GM21786 (cell line): ENCODE data around the gene CTIF.
"Not testable (repeated sequence)": the region's sequence is repeated elsewhere in the genome, so short reads cannot be mapped to it uniquely, and the experiment has no call there.

Source experiments
- ATAC-seq: cut with Tn5 transposase; IDR thresholded peaks from one replicate; pipeline ENCODE4 v1.9.1; 2021; ENCODE audit not compliant: unreplicated experiment

The CTIF gene

DNA sequence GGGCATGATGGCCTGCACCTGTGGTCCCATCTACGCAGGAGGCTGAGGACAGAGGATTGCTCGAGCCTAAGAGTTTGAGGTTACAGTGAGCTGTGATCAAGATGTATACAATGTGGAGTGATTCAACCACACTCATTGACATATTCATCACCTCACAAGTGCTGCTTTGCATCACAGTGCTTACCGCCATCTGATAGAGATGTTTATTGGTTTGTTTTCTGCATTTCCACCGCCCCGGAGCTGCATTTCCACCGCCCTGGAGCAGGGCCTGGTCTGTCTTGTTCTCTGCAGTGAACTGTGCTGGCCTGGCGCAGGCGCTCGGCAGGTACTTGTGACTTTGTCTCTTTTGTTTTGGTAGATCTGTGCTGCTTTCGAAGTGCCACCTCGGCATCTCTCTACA is 315.9 kb downstream of the CTIF start:
- ATAC-seq: no peak

DNA sequence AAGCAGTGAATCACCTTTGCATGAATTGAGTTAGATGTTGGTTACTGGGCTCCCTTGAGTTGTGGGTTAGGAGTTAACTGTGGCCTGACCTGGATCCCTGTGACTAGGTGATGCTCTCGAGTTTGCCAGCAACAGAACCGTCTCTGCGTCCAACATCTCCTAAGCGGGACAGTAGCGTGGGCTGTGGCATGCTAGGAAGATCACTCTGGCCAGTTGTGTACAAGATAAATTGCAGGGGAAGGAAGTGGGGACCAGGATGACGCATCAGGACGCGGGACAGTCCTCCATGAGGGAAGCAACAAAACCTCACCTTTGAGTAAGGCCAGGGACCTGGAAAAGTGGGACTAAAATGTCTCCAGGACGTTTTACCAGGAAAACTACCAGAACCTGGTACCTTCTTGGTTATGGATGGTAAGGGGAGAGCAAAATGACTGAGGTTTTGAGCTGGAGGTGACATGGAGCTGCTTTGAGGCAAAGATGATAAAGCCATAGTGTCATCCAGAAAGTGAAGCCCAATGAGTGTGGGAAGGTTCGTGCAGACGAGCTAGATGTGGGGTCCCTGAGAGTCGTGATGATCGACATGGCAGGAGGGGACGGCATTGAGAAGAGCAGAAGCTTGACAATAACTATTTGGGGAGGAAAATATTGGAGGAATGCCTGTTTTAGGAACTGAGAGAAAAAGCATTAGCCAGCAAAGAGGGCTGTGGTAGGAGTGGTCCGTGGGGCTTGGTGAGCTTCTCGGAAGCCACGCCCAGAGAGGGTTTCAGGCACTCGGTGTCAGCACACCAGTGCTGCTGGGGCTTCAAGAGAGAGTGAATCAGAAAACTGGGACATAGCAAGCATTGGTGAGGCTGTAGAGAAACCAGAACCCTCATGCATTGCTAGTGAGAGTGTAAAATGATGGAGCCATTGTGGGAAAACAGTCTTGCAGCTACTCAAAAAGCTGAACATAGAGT is 316.9 kb downstream of the CTIF start:
- no peak for ATAC-seq

DNA sequence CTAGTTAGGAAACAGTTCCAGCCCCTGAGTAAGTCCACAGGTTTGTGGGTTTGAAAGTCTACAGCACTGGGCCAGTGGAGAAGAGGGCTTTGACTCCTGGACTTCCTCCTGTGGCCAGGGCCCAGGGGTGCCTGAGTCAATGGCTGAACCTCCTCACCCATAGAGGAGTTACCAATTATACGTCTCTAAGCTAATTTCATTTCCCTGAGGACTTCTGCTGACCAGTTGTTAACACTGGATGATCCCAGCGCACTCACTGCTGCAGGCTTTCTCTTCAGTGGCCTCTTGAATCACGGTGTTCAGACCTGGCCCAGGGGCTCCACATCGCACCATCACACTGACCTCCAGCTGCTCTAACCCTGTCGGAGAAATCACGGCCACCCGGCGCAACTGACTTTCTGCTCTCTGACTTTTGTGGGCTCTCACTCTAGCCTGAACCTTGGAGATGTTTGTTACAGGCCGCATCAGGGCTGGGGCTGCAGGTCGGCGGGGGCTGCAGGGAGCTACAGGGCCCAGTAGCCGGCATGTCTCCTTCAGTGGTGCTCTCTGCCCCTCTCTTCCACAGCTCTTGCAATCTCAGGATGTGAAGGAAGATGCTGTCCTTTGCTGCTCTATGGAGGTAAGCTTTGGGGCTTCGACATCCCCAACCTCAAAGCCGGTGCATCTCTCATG is 318.3 kb downstream of the CTIF start:
- ATAC-seq: no peak

DNA sequence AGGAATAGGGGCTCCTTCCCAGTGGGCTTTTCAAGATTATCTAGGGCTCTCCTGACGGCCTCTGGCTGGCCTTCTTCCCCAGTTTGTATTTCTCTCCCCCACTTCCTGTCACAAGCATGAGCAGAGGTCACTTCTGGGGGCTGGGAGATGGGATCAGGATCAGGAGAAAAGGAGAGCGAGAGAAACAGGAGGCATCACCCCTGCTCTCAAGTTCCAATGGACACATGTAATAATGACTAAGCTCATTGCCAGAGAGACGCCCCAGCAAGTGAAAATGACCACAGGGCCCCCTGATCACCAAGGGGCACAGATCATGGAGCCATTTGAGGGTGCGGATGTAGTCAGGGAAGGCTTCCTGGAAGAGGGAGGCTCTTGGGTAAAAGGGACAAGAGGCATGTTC is 319.8 kb downstream of the CTIF start:
- no peak for ATAC-seq

DNA sequence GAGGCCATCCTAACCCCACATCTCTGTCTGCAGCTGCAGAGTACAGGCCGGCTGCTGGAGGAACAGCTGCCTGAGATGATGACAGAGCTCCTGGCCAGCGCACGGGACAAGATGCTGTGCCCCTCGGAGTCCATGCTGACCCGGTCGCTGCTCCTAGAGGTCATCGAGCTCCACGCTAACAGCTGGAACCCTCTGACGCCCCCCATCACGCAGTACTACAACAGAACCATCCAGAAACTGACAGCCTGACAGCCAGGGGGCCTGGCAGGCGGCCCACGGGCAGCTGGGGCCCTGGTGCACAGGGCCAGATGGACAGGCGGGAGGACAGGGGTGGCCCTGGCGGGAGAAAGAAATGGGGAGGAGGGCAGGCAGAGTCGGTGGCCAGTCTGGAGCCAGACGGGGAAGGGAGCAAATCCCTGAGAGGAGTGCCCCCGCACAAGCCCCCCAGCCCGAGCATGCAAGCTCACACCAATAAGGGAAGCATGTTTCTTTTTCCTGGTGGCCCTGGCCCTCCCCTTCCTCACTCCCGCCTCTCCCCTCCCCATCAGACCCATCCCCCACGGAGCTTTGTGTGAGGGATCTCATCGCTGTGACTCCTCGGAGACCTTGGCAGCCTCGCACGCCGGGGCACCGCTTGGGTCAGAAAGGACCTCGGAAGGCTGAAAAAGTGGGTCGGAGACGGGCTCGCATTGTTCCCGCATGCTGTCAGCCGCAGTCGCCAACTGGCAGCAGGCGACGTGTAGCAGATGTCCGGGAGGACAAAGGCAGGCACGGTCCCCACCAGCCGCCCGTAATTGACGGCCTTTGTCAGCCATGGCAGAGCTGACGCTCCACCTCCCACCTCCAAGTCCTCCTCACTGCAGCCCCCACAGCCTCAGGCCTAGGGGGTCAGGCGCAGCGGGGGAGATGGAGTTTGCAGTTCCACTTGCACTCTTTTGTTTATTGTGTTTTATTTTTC is 320.8 kb downstream of the CTIF start:
- ATAC-seq: no peak

DNA sequence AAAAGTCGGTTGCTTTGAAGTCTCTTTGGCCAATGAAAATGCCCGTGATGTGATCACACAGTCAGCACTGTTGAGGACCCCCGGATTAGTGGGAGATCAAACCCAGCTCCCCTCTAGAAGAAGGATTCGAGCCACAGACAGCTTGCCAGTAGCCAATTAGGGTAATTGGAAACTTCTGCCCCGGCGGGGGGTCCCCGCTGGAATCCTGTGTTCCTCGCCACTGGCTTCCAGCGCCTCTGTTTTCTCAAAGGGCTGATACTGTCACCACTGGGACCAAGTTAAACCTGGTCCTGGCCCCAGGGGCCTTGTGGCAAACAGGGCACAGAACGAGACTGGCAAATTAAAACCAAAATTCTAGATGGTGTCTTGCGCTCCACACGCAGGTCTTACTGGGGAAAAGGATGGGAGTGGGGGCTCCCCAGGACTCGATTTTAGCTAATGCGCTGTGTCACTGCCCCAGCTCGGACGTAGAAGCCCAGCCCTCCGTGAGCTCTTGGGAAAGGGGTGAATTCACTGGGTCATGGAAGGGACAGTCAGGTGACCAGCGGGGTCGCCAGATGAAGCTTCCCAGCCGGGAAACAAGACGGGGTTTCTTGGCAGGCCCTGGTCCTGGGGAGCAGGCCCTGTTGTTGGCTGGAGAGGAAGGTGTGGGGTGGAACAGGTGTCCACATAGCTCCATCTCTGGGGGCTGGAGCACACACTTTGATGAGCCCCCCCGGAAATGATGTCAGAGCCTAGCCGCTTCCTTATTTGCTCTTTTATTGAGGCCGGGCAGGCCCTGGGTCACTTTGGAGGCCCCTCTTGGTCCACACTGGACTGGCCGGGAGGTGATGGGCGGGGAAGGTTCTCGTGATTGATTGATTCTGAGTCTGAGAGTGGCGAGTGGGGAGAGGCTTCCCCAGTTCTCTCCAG is 321.7 kb downstream of the CTIF start:
- ATAC-seq: no peak

DNA sequence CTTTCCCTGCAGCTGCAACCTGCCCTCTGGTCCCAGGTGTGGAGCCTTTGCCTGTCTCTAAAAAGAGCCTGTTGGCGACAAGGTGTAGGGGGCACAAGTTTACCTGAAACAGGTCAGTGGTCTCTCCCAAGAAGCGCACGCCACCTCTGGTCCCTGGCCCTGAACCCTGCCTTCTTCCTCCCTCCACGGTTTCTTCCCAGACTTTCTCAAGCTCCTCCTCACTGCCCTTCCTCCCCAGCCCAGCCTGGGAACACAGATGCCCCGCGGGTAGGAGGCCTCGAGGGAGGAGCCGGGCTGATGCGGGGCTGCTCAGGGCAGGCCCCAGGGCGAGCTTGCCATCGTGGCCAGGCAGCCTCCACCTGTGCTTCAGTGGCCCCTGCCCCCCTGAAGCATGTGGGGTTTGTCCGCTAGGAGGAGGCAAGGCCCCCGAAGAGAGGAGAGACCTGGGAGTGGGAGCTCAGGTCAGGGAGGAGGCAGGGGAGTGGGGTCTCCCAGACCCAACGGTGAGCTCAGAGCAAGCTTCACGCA is 322.4 kb downstream of the CTIF start:
- ATAC-seq: no peak

DNA sequence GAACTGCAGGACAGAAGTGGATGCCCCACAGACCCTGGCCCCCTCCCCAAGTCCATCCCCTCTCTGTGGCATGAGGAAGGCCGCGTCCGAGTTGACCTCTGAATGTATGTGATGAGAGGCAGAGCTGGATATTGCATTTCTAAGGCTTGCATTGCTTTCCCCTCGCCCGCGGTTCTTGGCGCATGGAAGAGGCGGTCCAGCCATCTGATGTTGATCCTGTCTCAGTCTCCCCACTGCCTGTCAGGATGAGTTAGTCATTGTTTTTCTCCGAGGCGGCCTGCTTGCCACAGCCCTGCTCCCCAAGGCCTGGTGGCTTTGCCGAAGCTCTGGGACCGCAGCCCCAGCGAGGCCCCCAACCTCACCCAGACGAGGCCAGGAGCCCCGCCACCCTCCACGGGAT is 323.3 kb downstream of the CTIF start:
- ATAC-seq: no peak

DNA sequence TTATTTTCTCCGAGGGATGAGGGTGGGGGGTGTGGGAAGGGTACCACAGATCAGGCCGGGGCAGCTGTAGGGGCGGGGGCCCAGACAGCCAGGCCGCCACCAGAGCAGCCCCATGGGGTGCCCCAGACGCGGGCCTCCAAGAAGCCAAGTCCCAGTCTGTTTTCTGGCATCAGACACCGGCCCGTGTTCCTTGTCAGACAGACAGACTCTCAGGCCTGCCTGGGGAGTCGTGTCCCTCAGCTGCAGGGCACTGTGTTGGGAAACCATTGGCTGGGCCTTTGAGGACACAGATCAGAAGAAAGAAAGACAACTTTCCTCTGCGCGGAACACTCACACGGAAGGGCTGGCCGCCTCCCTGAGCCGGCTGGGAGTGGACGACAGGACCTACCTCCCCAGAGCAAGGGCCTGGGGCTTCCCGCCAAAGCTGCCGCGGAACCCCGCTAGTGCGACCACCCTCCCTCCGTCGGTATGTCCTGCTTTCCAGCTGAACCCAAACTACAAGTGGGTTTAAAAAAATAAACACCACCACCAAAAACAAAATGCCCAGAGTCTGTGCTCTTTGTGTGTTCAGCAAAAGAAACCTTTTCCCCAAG is 323.9 kb downstream of the CTIF start:
- no peak for ATAC-seq

DNA sequence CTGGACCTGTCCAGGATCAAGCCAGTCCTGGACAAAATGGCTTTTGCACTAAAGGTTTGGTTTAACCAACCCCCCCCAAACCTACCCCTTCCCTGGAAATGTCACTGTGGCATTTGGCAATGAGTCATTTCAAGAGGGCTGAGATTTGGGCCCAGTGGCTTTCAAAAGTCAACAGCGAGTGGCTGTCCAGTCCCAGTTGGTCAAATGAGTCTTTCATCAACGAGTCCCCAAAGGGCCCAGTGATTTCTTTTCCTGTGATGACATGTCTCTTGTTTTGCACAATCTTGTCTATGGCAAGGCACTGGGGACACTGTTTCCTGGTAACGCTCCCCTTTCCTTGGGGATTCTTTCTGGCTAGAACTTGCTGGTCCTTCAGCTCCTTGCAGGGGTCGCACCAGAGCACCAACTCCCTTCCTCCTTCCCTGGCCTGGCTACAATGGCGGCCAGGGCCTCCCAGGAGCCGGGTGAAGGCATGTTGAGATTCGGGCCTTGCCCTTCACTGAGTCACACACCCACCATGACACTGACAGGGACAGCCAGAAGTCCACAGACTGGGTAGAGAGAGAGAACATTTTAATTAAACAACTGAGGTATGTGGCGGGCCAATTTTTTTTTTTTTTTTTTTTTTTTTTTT is 324.7 kb downstream of the CTIF start:
- no peak for ATAC-seq

DNA sequence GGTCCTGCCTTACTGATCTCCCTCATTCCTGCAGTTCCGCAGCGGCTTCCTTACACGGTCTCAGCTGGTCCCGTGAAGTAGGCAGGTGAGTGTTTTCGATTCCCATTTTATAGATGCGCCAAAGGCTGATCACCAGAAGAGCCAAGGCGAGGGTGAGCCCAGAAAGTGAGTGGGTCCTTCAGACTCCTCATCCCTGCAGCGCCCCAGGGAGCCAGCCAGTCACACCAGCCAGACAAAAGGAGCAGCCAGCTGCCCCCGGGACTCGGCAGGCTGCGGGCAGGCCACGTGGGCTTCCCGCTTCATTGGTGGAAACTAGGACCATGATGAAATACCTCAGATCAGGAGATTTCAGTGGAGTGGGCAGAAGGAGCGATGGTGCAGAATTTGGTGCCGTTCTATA is 326.0 kb downstream of the CTIF start:
- ATAC-seq: no peak

DNA sequence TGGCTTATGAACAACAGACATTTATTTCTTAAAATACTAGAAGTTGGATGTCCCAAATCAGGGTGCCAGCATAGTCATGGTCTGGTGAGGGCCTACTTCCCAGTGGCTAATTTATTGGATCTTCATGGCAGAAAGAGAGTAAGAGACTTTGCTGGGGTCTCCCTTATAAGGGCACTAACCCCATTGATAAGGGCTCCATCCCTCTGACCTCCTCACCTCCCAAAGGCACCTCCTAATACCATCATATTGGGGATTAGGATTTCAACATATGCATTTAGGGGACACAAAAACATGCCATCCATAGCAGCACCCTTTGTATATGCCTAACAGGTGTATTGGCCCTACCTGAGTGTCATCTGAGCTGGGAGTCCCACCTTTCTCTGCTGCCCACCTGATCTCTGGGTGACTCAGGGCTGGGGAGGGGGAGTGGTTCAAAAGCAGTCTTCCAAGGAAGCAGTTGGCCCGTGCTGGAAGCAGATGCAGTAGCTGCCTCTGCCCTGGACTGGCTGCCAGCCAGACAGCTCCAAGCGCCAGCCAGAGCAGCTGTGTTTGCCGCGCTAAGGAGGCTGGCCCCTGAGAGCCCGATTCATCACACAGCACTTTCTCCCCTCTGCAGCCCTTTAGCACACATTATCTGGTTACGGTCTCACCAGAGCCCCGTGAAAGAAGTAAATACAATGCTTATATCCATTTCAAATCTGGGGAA is 327.4 kb downstream of the CTIF start:
- no peak for ATAC-seq

DNA sequence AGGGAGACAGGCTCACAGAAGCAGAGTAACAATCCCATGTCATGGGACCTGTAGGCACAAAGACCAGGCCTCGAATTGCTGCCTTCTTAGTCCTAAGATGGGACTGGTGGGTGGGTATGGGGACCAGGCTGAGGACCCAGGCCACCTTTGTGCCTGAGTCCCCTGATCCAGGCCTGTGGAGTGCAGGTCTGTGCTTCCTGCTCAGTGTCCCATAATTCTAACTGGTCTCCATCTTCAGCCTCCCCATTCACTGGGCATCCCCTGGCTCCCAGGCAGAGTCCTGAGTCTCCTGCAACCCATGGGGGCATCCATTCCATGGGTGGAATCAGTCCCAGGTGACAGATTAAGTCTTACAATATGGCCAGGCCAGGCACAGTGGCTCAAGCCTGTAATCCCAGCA is 328.0 kb downstream of the CTIF start:
- no peak for ATAC-seq

DNA sequence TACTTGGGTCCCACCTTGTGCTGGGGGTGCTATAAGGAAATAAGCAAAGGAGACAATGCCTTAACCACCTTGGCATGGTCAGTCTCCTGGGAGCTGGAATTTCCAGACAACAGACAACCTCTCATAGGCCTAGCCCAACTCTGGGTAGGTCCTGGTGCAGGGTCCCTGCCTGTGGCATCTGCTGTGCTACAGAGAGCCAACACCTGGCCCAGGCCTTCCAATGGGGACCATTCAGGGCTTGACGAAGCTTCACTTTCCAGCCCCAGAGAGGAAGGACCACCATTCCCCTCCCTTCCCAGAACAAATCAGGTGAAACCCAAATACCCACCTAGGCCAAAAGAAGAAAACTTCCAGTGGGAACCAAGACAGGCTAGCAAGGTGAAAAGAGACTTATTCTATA is 329.1 kb downstream of the CTIF start:
- ATAC-seq: no peak

DNA sequence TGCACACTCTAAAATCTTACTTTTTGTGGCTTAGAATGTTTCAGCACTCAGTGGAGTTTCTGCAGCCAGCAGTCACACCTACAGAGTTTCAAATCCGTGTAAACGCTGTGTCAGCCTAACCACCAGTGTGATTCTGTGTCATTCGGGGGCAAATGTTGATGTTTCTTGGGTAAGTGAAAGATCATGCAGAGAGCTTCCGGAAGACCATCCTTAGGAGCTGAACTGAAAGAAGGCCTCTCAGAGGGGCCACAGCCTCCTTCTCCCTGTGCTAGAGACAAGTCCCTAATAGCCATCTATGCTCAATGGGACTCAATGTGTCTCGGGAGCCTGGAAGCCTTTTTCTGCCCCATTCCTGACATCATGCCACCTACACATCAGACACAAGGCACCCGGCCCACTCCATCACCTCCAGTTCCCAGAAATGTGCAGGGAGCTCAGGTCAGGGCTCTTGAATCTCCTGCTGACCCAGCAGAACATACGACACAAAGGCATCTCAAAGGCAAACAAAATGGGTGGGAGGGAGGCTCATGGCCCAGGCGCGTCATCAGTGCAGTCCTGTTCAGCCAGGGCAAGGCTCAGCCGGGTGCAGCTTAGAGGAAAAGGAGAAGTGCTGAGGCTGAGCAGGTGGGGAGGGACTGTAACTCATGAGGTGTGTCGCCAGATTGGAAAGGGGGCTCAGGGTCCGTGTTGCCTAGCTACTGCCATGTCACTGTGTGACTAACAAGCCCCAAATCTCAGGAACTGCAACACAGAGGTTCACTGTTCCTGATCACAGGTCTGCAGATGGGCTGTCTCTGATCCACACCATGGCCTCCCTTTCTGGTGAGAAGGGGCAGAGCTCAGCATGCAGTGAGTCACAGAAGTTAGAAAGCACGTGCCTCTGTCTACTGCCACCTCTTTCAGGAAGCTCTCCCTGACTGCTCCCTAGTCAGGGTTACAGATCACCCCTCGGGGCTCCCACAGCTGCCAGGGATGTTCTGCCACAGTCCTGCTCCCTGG is 329.9 kb downstream of the CTIF start:
- ATAC-seq: peak; percentile 79

DNA sequence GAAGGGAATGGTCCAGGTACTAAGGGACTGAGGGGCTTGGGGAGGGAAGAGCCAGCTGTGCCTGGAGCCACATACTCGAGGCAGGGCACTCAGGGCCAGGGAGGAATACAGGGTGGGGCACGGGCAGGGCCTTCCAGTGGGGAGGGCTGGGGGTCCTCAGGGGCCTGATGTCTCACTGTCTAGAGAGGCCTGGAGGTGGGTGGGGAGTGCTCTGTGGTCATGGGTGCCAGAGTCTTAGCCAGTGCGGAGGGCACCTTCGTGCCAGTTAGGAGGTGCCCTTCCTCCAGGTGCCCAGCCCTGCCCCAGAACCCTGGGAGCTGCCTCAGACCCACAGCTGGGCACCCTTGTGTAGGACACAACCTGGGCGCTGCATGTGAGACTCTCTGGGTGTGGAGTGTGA is 330.8 kb downstream of the CTIF start:
- ATAC-seq: no peak

DNA sequence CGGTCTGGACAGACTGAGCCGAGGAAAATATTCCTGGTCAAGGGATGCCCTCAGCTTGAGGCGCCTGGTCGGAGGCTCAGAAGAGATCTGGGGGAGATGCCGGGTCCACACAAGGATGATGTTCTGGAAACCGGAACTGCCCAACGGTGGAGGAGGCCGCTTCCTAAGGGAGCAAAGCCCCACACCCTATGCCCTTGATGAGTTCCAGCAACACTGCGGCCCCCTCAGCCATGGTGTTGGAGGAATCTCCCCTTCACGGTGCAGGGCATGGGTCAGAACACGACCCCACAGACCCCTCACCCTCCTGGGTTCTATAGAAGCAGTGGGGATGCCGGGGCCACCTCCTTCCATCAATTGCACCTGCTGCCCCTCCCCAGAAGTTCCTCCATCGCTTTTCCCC is 332.1 kb downstream of the CTIF start:
- not testable (repeated sequence) for ATAC-seq
